HepG2 (cell line): Measurements from ENCODE around the gene KCNH6. TPM values are rescaled to one million over a fixed set of nuclear protein-coding genes. Genes with fewer than 3 reads are reported as not detected.

Experiments
- ELF3 ChIP-seq: IDR thresholded peaks from 2 replicates; pipeline ENCODE4 v1.6.1; 2016; ENCODE audit warnings: missing genetic modification reagents, missing compliant biosample characterization
- ESRRA ChIP-seq: sonication (generic); formaldehyde crosslinking; IDR thresholded peaks from 2 replicates; pipeline ENCODE4 v1.5.1; 2020; ENCODE audit warnings: mild to moderate bottlenecking, low read depth, missing genetic modification reagents
- FOXA3 ChIP-seq: IDR thresholded peaks from 2 replicates; pipeline ENCODE4 v1.6.1; 2016; ENCODE audit warnings: missing genetic modification reagents, missing compliant biosample characterization
- HDAC2 ChIP-seq: sonication (generic); formaldehyde crosslinking; IDR thresholded peaks from 2 replicates; pipeline ENCODE4 v1.4.0; 2020; ENCODE audit warnings: missing genetic modification reagents
- KDM2A ChIP-seq: sonication (generic); formaldehyde crosslinking; IDR thresholded peaks from 2 replicates; pipeline ENCODE4 v1.4.0; 2020; ENCODE audit warnings: low read depth, missing genetic modification reagents, borderline replicate concordance
- MIXL1 ChIP-seq: IDR thresholded peaks from 2 replicates; pipeline ENCODE4 v1.6.1; 2016
- NR2F6 ChIP-seq, 2 experiments: IDR thresholded peaks; 2 replicates each; pipeline ENCODE4 v1.6.1; 2016; ENCODE audit warnings: antibody characterized with exemption in 1 of 2, mild to moderate bottlenecking in 1 of 2
- RARA ChIP-seq: IDR thresholded peaks from 2 replicates; pipeline ENCODE4 v1.6.1; 2016; ENCODE audit warnings: missing genetic modification reagents, missing compliant biosample characterization
- REPIN1 ChIP-seq: sonication (generic); formaldehyde crosslinking; IDR thresholded peaks from 2 replicates; pipeline ENCODE4 v1.8.0; 2022; ENCODE audit warnings: missing genetic modification reagents, low read depth, mild to moderate bottlenecking, borderline replicate concordance
- SALL1 ChIP-seq: sonication (generic); formaldehyde crosslinking; IDR thresholded peaks from 2 replicates; pipeline ENCODE4 v1.8.0; 2022; ENCODE audit warnings: mild to moderate bottlenecking, missing genetic modification reagents
- SP4 ChIP-seq: sonication (generic); formaldehyde crosslinking; IDR thresholded peaks from 2 replicates; pipeline ENCODE4 v1.8.1; 2023; ENCODE audit warnings: mild to moderate bottlenecking, missing genetic modification reagents
- TARDBP ChIP-seq: sonication (generic); formaldehyde crosslinking; IDR thresholded peaks from 2 replicates; pipeline ENCODE4 v1.8.0; 2022; ENCODE audit warnings: mild to moderate bottlenecking, missing genetic modification reagents
- TGIF2 ChIP-seq: IDR thresholded peaks from 2 replicates; pipeline ENCODE4 v1.6.1; 2016; ENCODE audit warnings: control low read depth, missing compliant biosample characterization
- ZBTB42 ChIP-seq: sonication (generic); formaldehyde crosslinking; IDR thresholded peaks from 2 replicates; pipeline ENCODE4 v1.5.0; 2020; ENCODE audit warnings: mild to moderate bottlenecking, missing genetic modification reagents
- ZKSCAN5 ChIP-seq: sonication (generic); formaldehyde crosslinking; IDR thresholded peaks from 2 replicates; pipeline ENCODE4 v1.5.1; 2020; ENCODE audit warnings: mild to moderate bottlenecking, missing genetic modification reagents
- ZNF333 ChIP-seq: sonication (generic); formaldehyde crosslinking; IDR thresholded peaks from 2 replicates; pipeline ENCODE4 v1.4.0; 2020; ENCODE audit warnings: mild to moderate bottlenecking, missing genetic modification reagents, borderline replicate concordance
- ZNF629 ChIP-seq: sonication (generic); formaldehyde crosslinking; conservative IDR thresholded peaks from 2 replicates; pipeline ENCODE4 v1.5.0; 2020; ENCODE audit warnings: missing genetic modification reagents
- ZNF746 ChIP-seq: sonication (generic); formaldehyde crosslinking; IDR thresholded peaks from 2 replicates; pipeline ENCODE4 v1.8.0; 2022; ENCODE audit warnings: mild to moderate bottlenecking, missing genetic modification reagents
- polyA plus RNA-seq, 8 experiments: library from polyadenylated mRNA; depleted of rRNA in 3 of 8; stranded (reverse) in 7 of 8; unstranded in 1 of 8; fragments of >200 nt; fragmentation: Illumina TruSeq in 4 of 8; extraction: Trizol in 4 of 8; gene quantifications; 2 replicates each; pipeline versions ENCODE4 v1.2.1 to v1.2.3, GENCODE V29; 2011 to 2016; ENCODE audit warnings: low read depth in 4 of 8, missing spikeins in 1 of 8, mixed read lengths in 1 of 8; ENCODE audit not compliant: insufficient read depth in 1 of 8
- total RNA-seq, 5 experiments: library from RNA; depleted of rRNA; stranded (reverse); fragments of >200 nt; fragmentation: Illumina TruSeq; extraction: Trizol; gene quantifications; 2 replicates each; pipeline ENCODE4 v1.2.3, GENCODE V29; 2016; ENCODE audit warnings: low read depth in 1 of 5
- TF ChIP-seq, protein P1 (sequence below): fragments of 450-650 bp; IDR thresholded peaks from 2 replicates; pipeline ENCODE4 v1.6.1; 2016
- TF ChIP-seq, protein P2 (sequence below): IDR thresholded peaks from 2 replicates; pipeline ENCODE4 v1.6.1; 2016; ENCODE audit warnings: mild to moderate bottlenecking
- TF ChIP-seq, protein P3 (sequence below): sonication (generic); formaldehyde crosslinking; IDR thresholded peaks from 2 replicates; pipeline ENCODE4 v1.4.0; 2020; ENCODE audit warnings: mild to moderate bottlenecking, missing genetic modification reagents, borderline replicate concordance
- TF ChIP-seq, protein P4 (sequence below): sonication (generic); formaldehyde crosslinking; IDR thresholded peaks from 2 replicates; pipeline ENCODE4 v1.4.0; 2020; ENCODE audit warnings: mild to moderate bottlenecking, missing genetic modification reagents

Gene KCNH6
- total and polyA plus RNA-seq, 2 of the 13 experiments (the other 11 are each of a cell fraction or from before 2014, with no cell fraction given), result 0.05 to 0.18 TPM

DNA sequence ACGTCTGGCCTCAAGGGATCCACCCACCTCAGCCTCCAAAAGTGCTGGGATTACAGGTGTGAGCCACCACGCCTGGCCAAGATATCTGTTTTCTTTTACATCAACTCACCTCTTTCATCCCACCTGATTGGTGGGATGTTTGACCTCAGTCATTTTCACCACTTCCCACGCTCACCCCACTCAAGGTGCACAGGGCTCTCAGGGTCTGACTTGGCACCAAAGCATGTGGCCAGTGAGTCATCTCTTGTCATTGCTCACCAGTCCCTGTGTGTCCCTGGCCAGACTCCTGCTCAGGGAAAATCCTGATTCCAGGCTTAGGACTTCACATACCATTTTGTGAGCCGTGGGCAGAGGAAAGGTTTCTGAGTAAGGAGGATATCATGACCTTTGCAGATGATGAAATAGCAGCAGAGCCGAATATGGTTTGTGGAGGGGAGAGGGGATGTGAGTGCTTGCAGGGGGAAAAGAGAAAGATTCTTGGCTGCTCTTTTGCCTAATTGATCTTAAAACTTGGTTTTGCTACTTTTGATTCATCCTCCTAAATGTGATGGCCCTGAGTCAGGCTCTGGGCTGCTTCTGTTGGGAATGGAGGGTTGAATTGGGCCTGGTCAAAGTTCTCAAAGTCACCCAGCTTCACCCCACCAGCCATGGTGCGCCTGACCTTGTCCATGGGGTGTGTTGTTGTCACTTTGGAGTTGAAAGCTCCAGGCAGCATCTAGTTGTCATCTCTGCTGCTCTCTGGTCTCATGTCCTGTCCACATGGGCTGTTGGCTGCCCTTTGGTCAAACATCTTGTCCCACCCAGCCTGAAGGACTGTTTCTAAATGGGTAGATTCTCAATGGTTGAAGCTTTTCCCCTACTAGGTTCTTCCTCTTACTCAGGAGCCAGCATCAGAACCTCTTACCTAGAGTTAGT is 6.0 kb upstream of the KCNH6 start (continued):
- TF ChIP-seq, protein P1, sequence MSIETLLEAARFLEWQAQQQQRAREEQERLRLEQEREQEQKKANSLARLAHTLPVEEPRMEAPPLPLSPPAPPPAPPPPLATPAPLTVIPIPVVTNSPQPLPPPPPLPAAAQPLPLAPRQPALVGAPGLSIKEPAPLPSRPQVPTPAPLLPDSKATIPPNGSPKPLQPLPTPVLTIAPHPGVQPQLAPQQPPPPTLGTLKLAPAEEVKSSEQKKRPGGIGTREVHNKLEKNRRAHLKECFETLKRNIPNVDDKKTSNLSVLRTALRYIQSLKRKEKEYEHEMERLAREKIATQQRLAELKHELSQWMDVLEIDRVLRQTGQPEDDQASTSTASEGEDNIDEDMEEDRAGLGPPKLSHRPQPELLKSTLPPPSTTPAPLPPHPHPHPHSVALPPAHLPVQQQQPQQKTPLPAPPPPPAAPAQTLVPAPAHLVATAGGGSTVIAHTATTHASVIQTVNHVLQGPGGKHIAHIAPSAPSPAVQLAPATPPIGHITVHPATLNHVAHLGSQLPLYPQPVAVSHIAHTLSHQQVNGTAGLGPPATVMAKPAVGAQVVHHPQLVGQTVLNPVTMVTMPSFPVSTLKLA, result 0 out of 2 replicates have a peak, but pooled peaks have one; percentile 10
- TF ChIP-seq FOXA3 (CRISPR knock-in tag) (peak; percentile 74), TGIF2 (CRISPR knock-in tag) (peak; percentile 35; the same call in 1 of the 2 replicates), REPIN1 (0 out of 2 replicates have a peak, but pooled peaks have one; percentile 29), ESRRA (CRISPR knock-in tag) (peak; percentile 94), ZBTB42 (CRISPR knock-in tag) (no peak), KDM2A (CRISPR knock-in tag) (0 out of 2 replicates have a peak, but pooled peaks have one; percentile 34), SALL1 (CRISPR knock-in tag) (peak; percentile 84), NR2F6 (IDR thresholded peaks at IDR 0.05) (peak; percentile 16; the same call in 1 of the 2 replicates), NR2F6 (CRISPR knock-in tag; IDR thresholded peaks at IDR 0.05) (peak; percentile 70), TARDBP (CRISPR knock-in tag) (peak; percentile 60; the same call in 1 of the 2 replicates), SP4 (CRISPR knock-in tag) (peak; percentile 68), HDAC2 (CRISPR knock-in tag) (peak; percentile 71), MIXL1 (CRISPR knock-in tag) (peak; percentile 53; the same call in 1 of the 2 replicates), ZNF629 (CRISPR knock-in tag) (peak; percentile 82), ZNF333 (no peak), RARA (CRISPR knock-in tag) (peak; percentile 85), ZNF746 (CRISPR knock-in tag) (0 out of 2 replicates have a peak, but pooled peaks have one; percentile 5), ZKSCAN5 (CRISPR knock-in tag) (peak; percentile 97), ELF3 (CRISPR knock-in tag) (peak; percentile 45)
- TF ChIP-seq, protein P2, sequence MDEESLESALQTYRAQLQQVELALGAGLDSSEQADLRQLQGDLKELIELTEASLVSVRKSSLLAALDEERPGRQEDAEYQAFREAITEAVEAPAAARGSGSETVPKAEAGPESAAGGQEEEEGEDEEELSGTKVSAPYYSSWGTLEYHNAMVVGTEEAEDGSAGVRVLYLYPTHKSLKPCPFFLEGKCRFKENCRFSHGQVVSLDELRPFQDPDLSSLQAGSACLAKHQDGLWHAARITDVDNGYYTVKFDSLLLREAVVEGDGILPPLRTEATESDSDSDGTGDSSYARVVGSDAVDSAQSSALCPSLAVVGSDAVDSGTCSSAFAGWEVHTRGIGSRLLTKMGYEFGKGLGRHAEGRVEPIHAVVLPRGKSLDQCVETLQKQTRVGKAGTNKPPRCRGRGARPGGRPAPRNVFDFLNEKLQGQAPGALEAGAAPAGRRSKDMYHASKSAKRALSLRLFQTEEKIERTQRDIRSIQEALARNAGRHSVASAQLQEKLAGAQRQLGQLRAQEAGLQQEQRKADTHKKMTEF (CRISPR knock-in tag), result peak; percentile 36; the same call in 1 of the 2 replicates
- TF ChIP-seq, protein P3, sequence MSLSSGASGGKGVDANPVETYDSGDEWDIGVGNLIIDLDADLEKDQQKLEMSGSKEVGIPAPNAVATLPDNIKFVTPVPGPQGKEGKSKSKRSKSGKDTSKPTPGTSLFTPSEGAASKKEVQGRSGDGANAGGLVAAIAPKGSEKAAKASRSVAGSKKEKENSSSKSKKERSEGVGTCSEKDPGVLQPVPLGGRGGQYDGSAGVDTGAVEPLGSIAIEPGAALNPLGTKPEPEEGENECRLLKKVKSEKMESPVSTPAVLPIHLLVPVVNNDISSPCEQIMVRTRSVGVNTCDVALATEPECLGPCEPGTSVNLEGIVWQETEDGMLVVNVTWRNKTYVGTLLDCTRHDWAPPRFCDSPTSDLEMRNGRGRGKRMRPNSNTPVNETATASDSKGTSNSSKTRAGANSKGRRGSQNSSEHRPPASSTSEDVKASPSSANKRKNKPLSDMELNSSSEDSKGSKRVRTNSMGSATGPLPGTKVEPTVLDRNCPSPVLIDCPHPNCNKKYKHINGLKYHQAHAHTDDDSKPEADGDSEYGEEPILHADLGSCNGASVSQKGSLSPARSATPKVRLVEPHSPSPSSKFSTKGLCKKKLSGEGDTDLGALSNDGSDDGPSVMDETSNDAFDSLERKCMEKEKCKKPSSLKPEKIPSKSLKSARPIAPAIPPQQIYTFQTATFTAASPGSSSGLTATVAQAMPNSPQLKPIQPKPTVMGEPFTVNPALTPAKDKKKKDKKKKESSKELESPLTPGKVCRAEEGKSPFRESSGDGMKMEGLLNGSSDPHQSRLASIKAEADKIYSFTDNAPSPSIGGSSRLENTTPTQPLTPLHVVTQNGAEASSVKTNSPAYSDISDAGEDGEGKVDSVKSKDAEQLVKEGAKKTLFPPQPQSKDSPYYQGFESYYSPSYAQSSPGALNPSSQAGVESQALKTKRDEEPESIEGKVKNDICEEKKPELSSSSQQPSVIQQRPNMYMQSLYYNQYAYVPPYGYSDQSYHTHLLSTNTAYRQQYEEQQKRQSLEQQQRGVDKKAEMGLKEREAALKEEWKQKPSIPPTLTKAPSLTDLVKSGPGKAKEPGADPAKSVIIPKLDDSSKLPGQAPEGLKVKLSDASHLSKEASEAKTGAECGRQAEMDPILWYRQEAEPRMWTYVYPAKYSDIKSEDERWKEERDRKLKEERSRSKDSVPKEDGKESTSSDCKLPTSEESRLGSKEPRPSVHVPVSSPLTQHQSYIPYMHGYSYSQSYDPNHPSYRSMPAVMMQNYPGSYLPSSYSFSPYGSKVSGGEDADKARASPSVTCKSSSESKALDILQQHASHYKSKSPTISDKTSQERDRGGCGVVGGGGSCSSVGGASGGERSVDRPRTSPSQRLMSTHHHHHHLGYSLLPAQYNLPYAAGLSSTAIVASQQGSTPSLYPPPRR, result peak; percentile 65; the same call in 1 of the 2 replicates
- TF ChIP-seq, protein P4, sequence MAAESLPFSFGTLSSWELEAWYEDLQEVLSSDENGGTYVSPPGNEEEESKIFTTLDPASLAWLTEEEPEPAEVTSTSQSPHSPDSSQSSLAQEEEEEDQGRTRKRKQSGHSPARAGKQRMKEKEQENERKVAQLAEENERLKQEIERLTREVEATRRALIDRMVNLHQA (CRISPR knock-in tag), result no peak
